Measurements from ENCODE around the gene HLA-A. TPM values are rescaled to one million over a fixed set of nuclear protein-coding genes. Genes with fewer than 3 reads are reported as not detected.

HLA-A gene
- total RNA-seq, 2 experiments from 2014 or later = 1,667 to 1,766 TPM

DNA sequence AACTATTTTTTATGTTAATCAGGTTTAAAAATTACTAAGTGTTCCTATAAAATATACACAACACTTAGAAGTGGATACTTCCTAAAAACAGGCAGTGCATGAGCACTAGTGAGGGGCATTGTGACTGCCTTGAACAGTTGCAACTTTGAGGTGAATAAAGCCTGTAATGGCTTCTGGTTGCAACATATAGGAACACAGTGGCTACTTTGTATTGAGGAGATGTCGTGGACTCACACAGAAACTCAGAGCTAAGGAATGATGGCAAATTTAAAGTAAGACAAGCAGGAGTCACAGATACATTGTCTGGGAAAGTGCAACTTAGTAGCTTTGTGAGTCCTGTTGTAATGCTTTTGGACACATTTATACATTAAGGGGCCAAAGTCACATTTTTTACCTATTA, 861 bp upstream of the HLA-A start:
- peaks cover 45% of the 10 kb centered on the region for H3K36me3 Mint-ChIP-seq (ENCODE audit: low read depth)

DNA sequence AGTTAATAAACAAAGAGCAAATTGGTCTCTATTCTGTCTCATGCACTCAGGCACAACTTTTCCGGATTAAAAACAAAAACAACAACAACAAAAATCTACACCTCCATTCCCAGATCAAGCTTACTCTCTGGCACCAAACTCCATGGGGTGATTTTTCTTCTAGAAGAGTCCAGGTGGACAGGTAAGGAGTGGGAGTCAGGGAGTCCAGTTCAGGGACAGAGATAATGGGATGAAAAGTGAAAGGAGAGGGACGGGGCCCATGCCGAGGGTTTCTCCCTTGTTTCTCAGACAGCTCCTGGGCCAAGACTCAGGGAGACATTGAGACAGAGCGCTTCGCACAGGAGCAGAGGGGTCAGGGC, 437 bp upstream of the HLA-A start:
- peaks cover 49% of the 10 kb centered on the region for H3K36me3 Mint-ChIP-seq (ENCODE audit: low read depth)
- POLR2A ChIA-PET = interaction anchor here (0.6 kb wide), 2 partner anchors 16 to 55 kb away, joined by 3 read pairs; no protein-coding TSS in a partner anchor
- no peaks in the 10 kb centered on the region for H3K9me3 Mint-ChIP-seq
- H3K27me3 Mint-ChIP-seq = peaks cover 11% of the 10 kb centered on the region
- H3K27ac Mint-ChIP-seq = peak overlapping the region; percentile 99
- H3K4me1 Mint-ChIP-seq = peaks cover 47% of the 10 kb centered on the region
- CTCF ChIA-PET = no interaction called here
- peak overlapping the region; percentile 93 for H3K4me3 Mint-ChIP-seq
- no peak for DNase-seq

More for the DNA sequence above, 861 bp upstream of the HLA-A start:
- ChIA-PET POLR2A (no interaction called here), CTCF (no interaction called here)
- DNase-seq = no peak
- peaks cover 43% of the 10 kb centered on the region for H3K4me1 Mint-ChIP-seq
- peaks cover 11% of the 10 kb centered on the region for H3K27me3 Mint-ChIP-seq
- H3K9me3 Mint-ChIP-seq = no peaks in the 10 kb centered on the region
- peak overlapping the region; percentile 93 for H3K4me3 Mint-ChIP-seq
- H3K27ac Mint-ChIP-seq = peak overlapping the region; percentile 99

GRCh38 chr6:29943053-29943966, 978 bp downstream of the HLA-A start:
- CTCF ChIA-PET = no interaction called here
- POLR2A ChIA-PET = no interaction called here
- Mint-ChIP-seq H3K27me3 (no peaks in the 10 kb centered on the region), H3K4me3 (peak overlapping the region; percentile 93), H3K4me1 (peaks cover 51% of the 10 kb centered on the region), H3K27ac (peak overlapping the region; percentile 99), H3K36me3 (ENCODE audit: low read depth) (peaks cover 58% of the 10 kb centered on the region), H3K9me3 (no peaks in the 10 kb centered on the region)
- peak; percentile 48 for DNase-seq

DNA sequence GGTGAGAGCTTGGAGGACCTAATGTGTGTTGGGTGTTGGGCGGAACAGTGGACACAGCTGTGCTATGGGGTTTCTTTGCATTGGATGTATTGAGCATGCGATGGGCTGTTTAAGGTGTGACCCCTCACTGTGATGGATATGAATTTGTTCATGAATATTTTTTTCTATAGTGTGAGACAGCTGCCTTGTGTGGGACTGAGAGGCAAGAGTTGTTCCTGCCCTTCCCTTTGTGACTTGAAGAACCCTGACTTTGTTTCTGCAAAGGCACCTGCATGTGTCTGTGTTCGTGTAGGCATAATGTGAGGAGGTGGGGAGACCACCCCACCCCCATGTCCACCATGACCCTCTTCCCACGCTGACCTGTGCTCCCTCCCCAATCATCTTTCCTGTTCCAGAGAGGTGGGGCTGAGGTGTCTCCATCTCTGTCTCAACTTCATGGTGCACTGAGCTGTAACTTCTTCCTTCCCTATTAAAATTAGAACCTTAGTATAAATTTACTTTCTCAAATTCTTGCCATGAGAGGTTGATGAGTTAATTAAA, 3.0 kb downstream of the HLA-A start:
- Mint-ChIP-seq H3K4me3 (peak overlapping the region; percentile 93), H3K36me3 (ENCODE audit: low read depth) (peaks cover 73% of the 10 kb centered on the region), H3K9me3 (no peaks in the 10 kb centered on the region), H3K4me1 (peaks cover 46% of the 10 kb centered on the region), H3K27ac (peak overlapping the region; percentile 99), H3K27me3 (no peaks in the 10 kb centered on the region)
- DNase-seq = no peak
- CTCF ChIA-PET = interaction anchor here (1.0 to 1.5 kb wide), 2 partner anchors 22 to 97 kb away, joined by 3 to 5 read pairs; no protein-coding TSS in a partner anchor
- POLR2A ChIA-PET = interaction anchor here (0.7 to 1.2 kb wide), 2 partner anchors 19 to 84 kb away, joined by 3 to 4 read pairs; no protein-coding TSS in a partner anchor

- H3K36me3 Mint-ChIP-seq (ENCODE audit: low read depth) = peaks cover 74% of the 10 kb centered on the region
- H3K27me3 Mint-ChIP-seq = no peaks in the 10 kb centered on the region
- ChIA-PET CTCF (no interaction called here), POLR2A (interaction anchor here (0.7 kb wide), 2 partner anchors 56 to 85 kb away, joined by 3 read pairs; no protein-coding TSS in a partner anchor)
- H3K4me3 Mint-ChIP-seq = peak overlapping the region; percentile 93
- H3K4me1 Mint-ChIP-seq = peaks cover 38% of the 10 kb centered on the region
- no peaks in the 10 kb centered on the region for H3K9me3 Mint-ChIP-seq
- peak overlapping the region; percentile 99 for H3K27ac Mint-ChIP-seq
- DNase-seq = no peak
Observed at GRCh38 chr6:29946223-29947076, 4.1 kb downstream of the HLA-A start.

DNA sequence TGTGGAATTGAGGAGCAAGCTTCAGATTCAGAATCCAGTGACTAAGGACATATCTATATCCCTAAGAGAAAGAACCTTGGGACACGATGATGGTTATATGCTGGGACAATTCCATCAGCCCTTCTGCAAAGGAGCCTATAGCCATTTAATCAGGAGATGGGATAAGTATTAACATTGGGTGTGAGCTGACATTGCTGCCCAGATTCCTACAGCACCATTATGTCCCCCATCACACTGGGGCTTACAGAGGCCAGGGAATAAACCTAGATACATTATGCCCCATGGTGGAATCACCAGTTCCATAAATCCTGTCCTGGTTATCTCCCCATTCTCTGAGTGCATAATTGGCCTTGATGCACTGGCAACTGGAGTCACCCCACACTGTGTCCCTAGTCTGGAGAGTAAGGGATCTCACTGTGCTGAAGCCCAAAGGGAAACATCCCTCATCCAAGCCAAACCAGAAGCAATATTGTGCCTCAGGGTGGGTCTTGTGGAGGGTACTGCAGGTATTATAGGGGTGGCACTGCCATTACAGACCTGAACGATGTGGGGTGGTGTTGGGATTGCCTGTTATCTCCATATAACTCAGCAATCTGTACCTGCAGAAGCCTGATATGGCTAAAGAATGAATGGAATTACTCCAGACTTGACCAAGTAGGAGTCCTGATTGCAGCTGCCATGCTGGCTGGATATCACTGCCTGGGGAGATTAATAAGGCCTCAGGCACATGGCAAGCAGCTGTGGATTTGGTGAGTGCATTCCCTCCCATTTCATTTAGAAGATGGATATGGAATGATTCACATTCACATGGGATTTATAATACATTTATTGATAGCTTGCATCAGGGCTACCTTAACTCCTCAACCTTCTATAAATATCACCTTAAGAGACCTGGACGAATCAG, 5.0 kb downstream of the HLA-A start:
- peaks cover 72% of the 10 kb centered on the region for H3K36me3 Mint-ChIP-seq (ENCODE audit: low read depth)
- ChIA-PET POLR2A (interaction anchor here (1.7 kb wide), 1 partner anchor 54 kb away, joined by 6 read pairs; no protein-coding TSS in a partner anchor), CTCF (no interaction called here)
- no peak overlapping the region for H3K4me3 Mint-ChIP-seq
- H3K4me1 Mint-ChIP-seq = peaks cover 34% of the 10 kb centered on the region
- H3K9me3 Mint-ChIP-seq = no peaks in the 10 kb centered on the region
- no peaks in the 10 kb centered on the region for H3K27me3 Mint-ChIP-seq
- no peak for DNase-seq
- no peak overlapping the region for H3K27ac Mint-ChIP-seq

GRCh38 chr6:29948277-29948676, 5.9 kb downstream of the HLA-A start:
- Mint-ChIP-seq H3K36me3 (ENCODE audit: low read depth) (peaks cover 65% of the 10 kb centered on the region), H3K27me3 (no peaks in the 10 kb centered on the region), H3K4me1 (peaks cover 32% of the 10 kb centered on the region), H3K9me3 (no peaks in the 10 kb centered on the region), H3K4me3 (no peak overlapping the region), H3K27ac (no peak overlapping the region)
- no peak for DNase-seq
- CTCF ChIA-PET = no interaction called here
- POLR2A ChIA-PET = interaction anchor here (1.7 kb wide), 1 partner anchor 55 kb away, joined by 6 read pairs; no protein-coding TSS in a partner anchor

DNA sequence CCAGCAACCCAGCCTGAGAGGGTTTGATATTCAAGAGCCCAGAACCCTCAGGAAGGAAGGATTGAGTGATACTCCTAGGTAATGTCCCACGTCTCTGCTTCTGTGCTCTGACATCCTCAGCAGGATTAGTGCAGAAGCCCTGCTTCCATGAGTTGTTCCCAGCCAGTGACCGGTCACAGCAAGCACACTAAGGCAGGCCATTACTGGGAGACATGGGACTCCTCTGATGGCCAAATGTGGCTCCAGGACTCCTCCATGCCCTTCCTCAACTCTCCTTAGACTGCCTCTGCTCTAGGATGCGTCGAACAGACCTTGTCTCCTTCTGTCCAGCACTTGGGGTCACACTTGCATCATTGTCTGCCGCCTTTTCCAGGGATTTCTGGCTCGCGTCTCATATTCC, 7.6 kb downstream of the HLA-A start:
- Mint-ChIP-seq H3K27ac (no peak overlapping the region), H3K4me3 (no peak overlapping the region), H3K27me3 (no peaks in the 10 kb centered on the region), H3K9me3 (no peaks in the 10 kb centered on the region), H3K4me1 (peaks cover 25% of the 10 kb centered on the region), H3K36me3 (ENCODE audit: low read depth) (peaks cover 48% of the 10 kb centered on the region)
- no peak for DNase-seq
- ChIA-PET CTCF (no interaction called here), POLR2A (no interaction called here)

DNA sequence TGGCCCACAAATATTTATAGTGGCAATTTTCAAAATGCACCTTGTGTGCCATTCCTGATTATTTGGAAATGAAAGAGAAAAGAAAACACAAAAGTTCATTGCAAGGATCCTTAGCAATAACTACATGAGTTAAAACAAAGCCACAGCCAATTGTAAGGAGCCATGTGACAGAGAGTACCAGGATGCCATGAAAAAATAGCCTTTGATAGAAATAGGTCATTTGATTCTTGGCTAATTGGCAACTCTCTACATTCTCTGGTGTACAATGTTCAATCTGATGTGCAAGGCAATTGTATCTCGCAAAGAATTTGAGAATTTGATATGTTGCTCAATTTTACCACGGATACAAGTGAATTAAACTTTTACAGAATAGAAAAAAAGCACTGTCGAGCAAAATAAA, 9.6 kb downstream of the HLA-A start:
- Mint-ChIP-seq H3K4me3 (no peak overlapping the region), H3K36me3 (ENCODE audit: low read depth) (peaks cover 29% of the 10 kb centered on the region), H3K9me3 (no peaks in the 10 kb centered on the region), H3K27me3 (no peaks in the 10 kb centered on the region), H3K27ac (no peak overlapping the region), H3K4me1 (peaks cover 6% of the 10 kb centered on the region)
- CTCF ChIA-PET = no interaction called here
- DNase-seq = no peak
- POLR2A ChIA-PET = interaction anchor here (0.6 kb wide), 1 partner anchor 57 kb away, joined by 3 read pairs; no protein-coding TSS in a partner anchor

GRCh38 chr6:29953001-29953441, 10.7 kb downstream of the HLA-A start:
- ChIA-PET POLR2A (no interaction called here), CTCF (interaction anchor here (1.0 kb wide), 1 partner anchor 13 kb away, joined by 3 read pairs; no protein-coding TSS in a partner anchor)
- H3K27ac Mint-ChIP-seq = no peak overlapping the region

GRCh38 chr6:29953686-29954085, 11.4 kb downstream of the HLA-A start:
- Mint-ChIP-seq H3K9me3 (no peaks in the 10 kb centered on the region), H3K27me3 (no peaks in the 10 kb centered on the region), H3K36me3 (ENCODE audit: low read depth) (peaks cover 12% of the 10 kb centered on the region), H3K4me3 (no peak overlapping the region), H3K27ac (no peak overlapping the region), H3K4me1 (peaks cover 2% of the 10 kb centered on the region)
- no peak for DNase-seq
- POLR2A ChIA-PET = no interaction called here
- CTCF ChIA-PET = interaction anchor here (1.0 kb wide), 1 partner anchor 13 kb away, joined by 3 read pairs; no protein-coding TSS in a partner anchor

More at GRCh38 chr6:29953001-29953441, 10.7 kb downstream of the HLA-A start:
- no peaks in the 10 kb centered on the region for H3K9me3 Mint-ChIP-seq
- no peak for DNase-seq
- peaks cover 19% of the 10 kb centered on the region for H3K36me3 Mint-ChIP-seq (ENCODE audit: low read depth)
- H3K4me1 Mint-ChIP-seq = peaks cover 4% of the 10 kb centered on the region
- H3K27me3 Mint-ChIP-seq = no peaks in the 10 kb centered on the region
- H3K4me3 Mint-ChIP-seq = no peak overlapping the region

All from activated CD4-positive, alpha-beta T cell treated with anti-CD3 and anti-CD28 coated beads, Interleukin-2, amount 10 ng/mL, durations not matched to agents 7 days and 5 days (primary cell).